Measurements from ENCODE around the gene SLC28A3.

The SLC28A3 gene

GRCh38 chr9:84230355-84231145 lies 110.0 kb downstream of the SLC28A3 start:
- no peak for DNase-seq

DNA sequence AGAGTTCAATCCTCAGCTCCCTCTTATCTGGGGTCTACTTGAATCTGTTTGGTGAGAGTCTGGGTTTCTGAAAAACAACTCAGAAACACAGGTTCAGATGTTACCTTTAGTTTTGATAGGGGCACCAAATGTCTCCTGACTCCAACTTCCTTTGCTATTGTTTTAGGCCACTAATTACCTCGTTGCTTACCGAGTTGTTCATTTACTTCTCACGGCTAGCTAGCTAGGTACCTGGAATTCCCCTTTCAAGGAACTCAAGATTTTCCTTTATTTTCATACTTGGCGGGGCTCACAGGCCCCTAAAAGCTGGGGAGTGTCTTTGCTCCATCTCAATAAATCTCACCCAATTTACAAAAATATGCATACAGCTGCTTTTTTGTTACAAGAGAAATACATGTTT lies 111.4 kb downstream of the SLC28A3 start:
- DNase-seq = no peak

DNA sequence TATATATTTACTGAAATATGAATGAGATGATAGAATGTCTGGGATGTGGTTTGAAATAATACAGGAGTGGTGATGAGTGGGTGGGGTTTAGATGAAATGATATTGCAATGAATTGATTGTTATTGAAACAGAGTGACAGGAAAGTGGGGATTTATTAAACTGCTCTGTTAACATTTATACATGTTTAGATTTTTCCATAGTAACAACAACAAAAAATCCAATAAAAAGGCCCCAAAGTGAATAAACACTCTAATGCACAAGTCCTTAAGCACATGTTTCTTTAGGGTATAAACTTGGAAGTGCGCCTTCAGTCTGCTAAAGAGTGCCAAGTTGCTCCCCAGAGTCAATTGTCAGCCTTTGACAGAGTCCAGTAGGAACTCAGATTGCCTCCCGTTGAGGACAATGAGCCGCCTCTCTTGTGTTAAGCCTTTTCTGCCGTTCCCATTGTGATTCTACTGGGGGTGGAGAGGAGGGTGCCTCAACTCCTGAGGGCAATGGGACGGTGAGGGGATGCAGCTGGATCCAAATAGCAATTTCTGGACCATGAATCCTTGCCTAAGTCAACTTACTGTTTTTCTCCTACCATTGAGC lies 112.3 kb downstream of the SLC28A3 start:
- no peak for DNase-seq

- no peak for DNase-seq
These were observed 114.4 kb downstream of the SLC28A3 start for GRCh38 chr9:84226126-84226525.

Data from NCI-H146 (cell line).